NCI-H345 treated with DMSO at 0.1 percent for 48 hours (cell line): Measurements from ENCODE around the gene CD300C.
"Not testable (repeated sequence)": the region's sequence is repeated elsewhere in the genome, so short reads cannot be mapped to it uniquely, and the experiment has no call there.

Experiments
- DNase-seq: peaks from one replicate; lab custom pipeline; 2025; ENCODE audit not compliant: unreplicated experiment; lab: John Stamatoyannopoulos, UW

Gene CD300C

DNA sequence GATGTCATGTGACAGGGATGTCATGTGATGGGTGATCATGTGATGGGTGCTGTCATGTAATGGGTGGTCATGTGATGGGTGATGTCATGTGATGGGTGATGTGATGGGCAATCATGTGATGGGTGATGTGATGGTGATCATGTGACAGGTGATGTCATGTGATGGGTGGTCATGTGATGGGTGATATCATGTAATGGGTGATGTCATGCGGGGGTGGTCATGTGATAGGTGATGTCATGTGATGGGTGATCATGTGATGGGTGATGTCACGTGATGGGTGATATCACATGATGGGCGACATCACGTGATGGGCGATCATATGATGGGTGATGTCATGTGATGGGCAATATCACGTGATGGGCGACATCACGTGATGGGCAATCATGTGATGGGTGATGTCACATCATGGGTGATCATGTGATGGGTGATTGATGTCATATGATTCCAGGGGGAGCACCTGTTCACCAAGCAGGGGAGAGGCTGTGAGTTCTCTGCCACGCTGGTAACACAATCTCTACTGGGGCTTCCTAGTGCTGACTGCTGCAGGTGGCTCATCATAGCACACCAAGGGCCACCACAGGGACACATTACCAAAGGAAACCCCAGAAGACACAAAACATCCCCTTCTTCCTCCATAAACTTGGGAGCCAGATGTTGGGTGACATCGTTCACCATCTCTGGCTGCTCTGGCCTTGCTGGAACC lies 31.1 kb downstream of the CD300C start:
- DNase-seq = no peak

DNA sequence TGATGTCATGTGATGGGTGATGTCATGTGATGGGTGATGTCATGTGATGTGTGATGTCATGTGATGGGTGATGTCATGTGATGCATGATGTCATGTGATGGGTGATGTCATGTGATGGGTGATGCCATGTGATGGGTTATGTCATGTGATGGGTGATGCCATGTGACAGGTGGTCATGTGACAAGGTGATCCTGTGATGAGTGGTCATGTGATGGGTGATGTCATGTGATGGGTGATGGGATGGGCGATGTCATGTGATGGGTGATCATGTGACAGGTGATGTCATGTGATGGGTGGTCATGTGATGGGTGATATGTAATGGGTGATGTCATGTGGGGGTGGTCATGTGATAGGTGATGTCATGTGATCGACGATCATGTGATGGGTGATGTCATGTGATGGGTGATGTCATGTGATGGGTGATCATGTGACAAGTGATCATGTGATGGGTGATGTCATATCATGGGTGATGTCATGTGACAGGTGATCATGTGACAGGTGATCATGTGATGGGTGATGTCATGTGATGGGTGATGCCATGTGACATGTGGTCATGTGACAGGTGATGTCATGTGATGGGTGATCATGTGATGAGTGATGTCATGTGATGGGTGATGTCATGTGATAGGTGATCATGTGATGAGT lies 31.8 kb downstream of the CD300C start:
- DNase-seq = no peak

DNA sequence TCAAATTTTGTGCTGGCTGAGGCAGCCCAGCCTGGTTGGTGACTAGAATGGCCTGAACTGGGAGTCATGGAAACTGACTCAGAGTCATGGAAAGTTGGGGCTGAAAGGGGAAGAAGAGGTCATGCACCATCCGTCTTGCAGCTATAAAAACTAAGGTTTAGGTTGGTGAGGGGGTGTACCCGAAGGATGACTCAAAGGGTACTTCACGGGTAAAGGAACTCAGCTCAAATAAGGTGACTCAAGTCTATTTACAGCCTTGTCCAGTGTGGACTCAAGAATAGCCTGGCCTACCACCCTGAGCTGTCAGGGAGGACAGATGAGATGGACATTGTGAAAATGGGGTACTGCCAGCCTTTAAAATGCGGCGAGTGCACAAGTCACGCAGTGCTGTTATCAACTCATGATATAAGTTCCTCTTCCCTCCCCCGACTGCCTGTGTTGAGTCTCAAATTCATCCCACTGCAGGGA lies 33.3 kb downstream of the CD300C start:
- DNase-seq = no peak

DNA sequence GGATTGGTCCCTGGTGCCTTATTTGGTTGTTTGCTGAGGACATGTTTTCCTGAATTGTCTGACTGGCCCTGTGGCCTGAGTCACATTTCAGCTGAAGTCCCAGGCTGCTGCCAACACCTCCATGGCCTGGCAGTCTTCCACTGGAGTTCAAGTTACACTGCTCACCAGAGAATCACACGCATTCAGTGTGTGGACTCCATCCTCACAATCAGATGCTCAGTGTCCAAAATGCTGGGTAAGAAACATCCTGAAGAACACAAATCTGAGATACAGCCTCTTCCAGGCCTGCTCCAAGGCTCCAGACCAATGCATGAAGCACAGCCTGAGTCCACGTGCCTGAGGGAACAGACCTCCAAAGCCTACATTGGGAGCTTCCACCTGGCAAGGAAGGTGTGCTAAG lies 33.9 kb downstream of the CD300C start:
- DNase-seq = no peak

DNA sequence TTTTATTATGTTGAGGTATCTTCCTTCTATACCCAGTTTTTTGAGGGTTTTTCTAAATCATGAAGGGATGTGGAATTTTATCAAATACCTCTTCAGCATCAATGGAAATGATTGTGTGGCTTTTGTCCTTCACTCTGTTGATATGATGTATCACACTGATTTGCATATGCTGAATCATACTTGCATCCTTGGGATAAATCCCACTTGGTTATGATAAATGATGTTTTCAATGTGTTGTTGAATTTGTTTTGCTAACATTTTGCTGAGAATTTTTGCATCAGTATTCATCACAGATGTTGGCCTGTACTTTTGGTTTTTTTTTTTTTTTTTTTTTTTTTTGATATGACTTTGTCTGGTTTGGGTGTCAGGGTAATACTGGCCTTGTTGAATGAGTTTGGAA lies 37.8 kb downstream of the CD300C start:
- no peak for DNase-seq

DNA sequence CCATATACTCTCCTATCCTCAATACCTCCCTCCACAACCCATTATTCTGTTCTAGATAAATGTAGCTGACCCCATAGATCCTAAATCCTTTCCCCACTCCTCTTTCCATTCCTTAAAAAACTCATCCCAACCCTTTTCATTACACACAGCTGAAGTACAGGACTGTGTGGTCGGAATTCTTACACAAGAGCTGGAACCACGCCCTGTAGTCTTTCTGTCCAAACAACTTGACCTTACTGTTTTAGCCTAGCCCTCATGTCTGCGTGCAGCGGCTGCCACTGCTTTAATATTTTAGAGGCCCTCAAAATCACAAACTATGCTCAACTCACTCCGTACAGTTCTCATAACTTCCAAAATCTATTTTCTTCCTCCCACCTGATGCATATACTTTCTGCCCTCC lies 42.0 kb downstream of the CD300C start:
- DNase-seq = not testable (repeated sequence)

DNA sequence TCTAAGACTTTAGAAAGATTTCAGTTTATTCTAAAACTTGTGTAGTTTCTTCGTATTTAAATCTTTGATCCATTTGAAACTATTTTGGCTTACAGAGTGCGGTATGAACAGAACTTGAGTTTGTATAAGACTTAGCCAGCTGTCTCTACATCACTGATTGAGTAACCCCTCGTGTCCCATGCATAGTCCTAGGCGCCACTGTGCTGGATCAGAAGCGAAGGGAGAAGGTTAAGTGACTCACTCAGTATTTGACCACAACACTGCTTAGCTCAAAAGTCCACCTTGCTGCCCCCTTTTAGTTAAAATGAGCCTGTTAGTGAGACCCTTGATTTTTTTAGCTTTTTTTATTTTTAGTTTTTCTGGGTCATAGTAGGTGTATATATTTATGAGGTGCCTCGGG lies 43.1 kb downstream of the CD300C start:
- DNase-seq = no peak

DNA sequence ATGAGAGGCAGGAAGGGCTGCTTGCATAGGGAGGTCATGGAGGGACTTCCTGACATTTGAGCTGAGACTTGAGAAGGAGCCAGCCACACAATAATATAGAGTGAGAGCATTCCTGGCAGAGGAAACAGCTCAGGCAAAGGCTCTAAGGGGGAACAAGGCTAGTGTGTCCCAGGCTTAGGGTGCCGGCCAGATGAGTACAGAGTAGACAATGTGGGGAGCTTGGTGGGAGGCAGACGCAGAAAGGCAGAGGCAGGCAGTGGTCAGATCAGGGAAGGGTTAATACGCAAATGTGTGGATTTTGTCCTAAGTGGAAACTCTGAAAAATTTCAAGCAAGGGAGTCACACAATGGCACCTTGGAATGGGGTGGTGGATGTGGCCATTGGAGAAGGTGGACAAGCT lies 45.9 kb downstream of the CD300C start:
- no peak for DNase-seq

DNA sequence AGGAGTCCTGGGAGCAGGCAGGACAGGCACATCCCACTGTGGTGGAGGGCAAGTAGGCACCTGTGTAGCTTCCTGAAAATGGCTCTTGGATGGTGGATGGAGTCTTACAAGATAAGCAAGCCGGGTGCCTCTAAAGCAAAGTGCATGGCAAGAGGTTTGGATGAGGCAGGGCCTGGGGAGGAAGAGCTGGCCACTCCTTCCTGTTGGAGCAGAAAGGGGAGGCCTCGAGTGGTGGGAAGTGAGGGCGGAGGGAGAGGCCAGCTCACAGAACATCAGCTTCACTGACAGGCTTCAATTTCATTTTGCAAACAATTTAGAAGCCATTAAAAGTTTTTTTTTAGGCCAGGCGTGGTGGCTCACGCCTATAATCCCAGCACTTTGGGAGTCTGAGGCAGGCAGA lies 48.4 kb downstream of the CD300C start:
- DNase-seq = no peak

DNA sequence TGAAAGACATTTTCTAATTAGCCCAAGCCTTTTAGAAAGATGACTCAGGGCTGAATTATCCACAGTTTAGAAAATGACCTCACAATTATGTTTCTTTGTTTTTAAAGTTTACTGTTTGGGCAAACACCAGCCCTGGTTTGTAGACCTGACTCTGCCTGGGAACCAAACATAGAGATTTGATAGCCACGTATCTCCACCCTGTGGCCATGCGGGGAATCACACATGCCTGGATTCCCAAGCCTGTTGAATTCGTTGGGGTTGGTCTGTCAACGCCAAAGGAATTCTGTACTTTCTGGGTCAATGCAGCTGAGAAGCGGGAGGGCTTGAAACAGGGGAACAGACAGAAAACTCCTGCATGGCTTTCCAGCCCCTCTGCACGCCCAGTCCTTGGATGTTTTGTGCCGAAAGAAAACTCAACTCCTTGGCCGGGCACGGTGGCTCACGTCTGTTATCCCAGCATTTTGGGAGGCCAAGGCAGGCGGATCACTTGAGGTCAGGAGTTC lies 52.5 kb downstream of the CD300C start:
- peak; percentile 64 for DNase-seq

DNA sequence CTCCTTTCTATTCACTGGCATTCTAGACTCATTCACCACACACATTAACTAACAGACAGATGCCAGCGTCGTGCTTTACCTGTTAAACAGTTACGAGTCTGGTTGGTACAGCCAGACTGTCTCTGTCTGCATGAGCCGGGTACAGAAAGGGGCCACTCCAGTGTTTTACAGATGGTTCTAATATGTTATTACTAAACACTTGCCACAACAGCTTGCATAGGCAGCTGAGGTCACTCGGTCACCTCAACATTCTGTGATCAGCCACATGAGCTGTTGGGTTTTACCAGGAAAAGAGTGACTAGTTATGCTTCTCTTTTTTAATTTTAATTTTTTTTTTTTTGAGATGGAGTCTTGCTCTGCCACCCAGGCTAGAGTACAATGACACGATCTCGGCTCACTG lies 54.3 kb downstream of the CD300C start:
- no peak for DNase-seq
